Karpas-422 (cell line): ENCODE results near the gene MACROH2A1. TPM values are rescaled to one million over a fixed set of nuclear protein-coding genes. Genes with fewer than 3 reads are reported as not detected.

Experiments used
- DNase-seq: peaks from one replicate; pipeline ENCODE4 v3.0.0-alpha.2; 2015
- H2AFZ ChIP-seq: fragments of 200-600 bp; sonication (generic); 2 replicates; pipeline ENCODE4 v1.6.1; 2014; ENCODE audit warnings: antibody characterized with exemption, low read length, mixed read lengths
- H3K27ac ChIP-seq: fragments of 200-600 bp; sonication (generic); 2 replicates; pipeline ENCODE4 v1.5.1; 2014; ENCODE audit warnings: mild to moderate bottlenecking, low read length, moderate library complexity
- H3K27me3 ChIP-seq: fragments of 200-600 bp; sonication (generic); 2 replicates; pipeline ENCODE4 v1.6.1; 2014; ENCODE audit warnings: low read length, mixed read lengths
- H3K36me3 ChIP-seq: fragments of 200-600 bp; sonication (generic); 2 replicates; pipeline ENCODE4 v1.6.1; 2014; ENCODE audit warnings: low read length, mixed read lengths; ENCODE audit not compliant: insufficient read depth
- H3K4me1 ChIP-seq: fragments of 200-600 bp; sonication (generic); 2 replicates; pipeline ENCODE4 v1.6.1; 2014; ENCODE audit warnings: mild to moderate bottlenecking, low read length, mixed read lengths
- H3K4me2 ChIP-seq: fragments of 200-600 bp; sonication (generic); 2 replicates; pipeline ENCODE4 v1.6.1; 2014; ENCODE audit warnings: low read length, low read depth, mild to moderate bottlenecking; ENCODE audit not compliant: poor library complexity, severe bottlenecking
- H3K4me3 ChIP-seq: fragments of 200-600 bp; sonication (generic); 2 replicates; pipeline ENCODE4 v1.5.1; 2014; ENCODE audit warnings: mild to moderate bottlenecking, antibody characterized with exemption, low read length, mixed read lengths
- H3K79me2 ChIP-seq: fragments of 200-600 bp; sonication (generic); 2 replicates; pipeline ENCODE4 v1.6.1; 2014; ENCODE audit warnings: mild to moderate bottlenecking, low read length, mixed read lengths
- H3K9ac ChIP-seq: fragments of 200-600 bp; sonication (generic); 2 replicates; pipeline ENCODE4 v1.6.0; 2014; ENCODE audit warnings: low read length
- H3K9me2 ChIP-seq: fragments of 200-600 bp; sonication (generic), shearing (Covaris generic); replicated peaks from 2 replicates; pipeline ENCODE4 v1.6.0; 2014; ENCODE audit warnings: mild to moderate bottlenecking, low read length, moderate library complexity; ENCODE audit not compliant: insufficient read depth
- H3K9me3 ChIP-seq: fragments of 300-700, 200-600 bp; sonication (generic); 2 replicates; pipeline ENCODE4 v1.6.1; 2014; ENCODE audit warnings: low read length, mixed read lengths
- H4K20me1 ChIP-seq: fragments of 200-600 bp; sonication (generic); 2 replicates; pipeline ENCODE4 v1.6.1; 2014; ENCODE audit warnings: mild to moderate bottlenecking, antibody characterized with exemption, low read length, low read depth; ENCODE audit not compliant: insufficient read depth
- total RNA-seq: library from RNA; depleted of rRNA; stranded (reverse); fragments of >200 nt; shearing (Covaris generic); gene quantifications from 2 replicates; pipeline ENCODE4 v1.2.3, GENCODE V29; 2014; ENCODE audit warnings: low replicate concordance

The MACROH2A1 gene
- total RNA-seq, 1 experiment from 2014 or later: 160 TPM

GRCh38 chr5:135335031-135335828 is 63.8 kb downstream of the MACROH2A1 start:
- Histone ChIP-seq H3K9me3 (no peaks in the 10 kb centered on the region), H3K4me2 (no peak overlapping the region), H4K20me1 (no peaks in the 10 kb centered on the region; the same call in 1 of the 2 replicates), H3K36me3 (peaks cover 12% of the 10 kb centered on the region; the same call in 1 of the 2 replicates), H3K27me3 (no peaks in the 10 kb centered on the region), H3K79me2 (no peaks in the 10 kb centered on the region), H3K9ac (no peak overlapping the region), H3K4me3 (no peak overlapping the region), H3K27ac (no peak overlapping the region), H3K4me1 (no peaks in the 10 kb centered on the region), H2AFZ (no peak overlapping the region), H3K9me2 (no peaks in the 10 kb centered on the region)
- DNase-seq: no peak

GRCh38 chr5:135333732-135334515 is 65.1 kb downstream of the MACROH2A1 start:
- Histone ChIP-seq H2AFZ (no peak overlapping the region), H3K27me3 (no peaks in the 10 kb centered on the region), H3K9ac (no peak overlapping the region), H3K79me2 (no peaks in the 10 kb centered on the region), H4K20me1 (no peaks in the 10 kb centered on the region; the same call in 1 of the 2 replicates), H3K4me2 (no peak overlapping the region), H3K36me3 (peaks cover 12% of the 10 kb centered on the region; the same call in 1 of the 2 replicates), H3K4me1 (no peaks in the 10 kb centered on the region), H3K9me3 (no peaks in the 10 kb centered on the region), H3K4me3 (no peak overlapping the region), H3K27ac (no peak overlapping the region), H3K9me2 (no peaks in the 10 kb centered on the region)
- no peak for DNase-seq

GRCh38 chr5:135332519-135333150 is 66.4 kb downstream of the MACROH2A1 start:
- Histone ChIP-seq H3K4me3 (no peak overlapping the region), H4K20me1 (no peaks in the 10 kb centered on the region; the same call in 1 of the 2 replicates), H3K4me2 (no peak overlapping the region), H3K27me3 (no peaks in the 10 kb centered on the region), H3K9me3 (no peaks in the 10 kb centered on the region), H3K9me2 (no peaks in the 10 kb centered on the region), H2AFZ (no peak overlapping the region), H3K9ac (no peak overlapping the region), H3K36me3 (peaks cover 12% of the 10 kb centered on the region; the same call in 1 of the 2 replicates), H3K4me1 (no peaks in the 10 kb centered on the region), H3K27ac (no peak overlapping the region), H3K79me2 (no peaks in the 10 kb centered on the region)
- peak; percentile 85 for DNase-seq

GRCh38 chr5:135331612-135332011 is 67.4 kb downstream of the MACROH2A1 start:
- H3K27me3 ChIP-seq: no peaks in the 10 kb centered on the region
- no peaks in the 10 kb centered on the region for H3K4me1 ChIP-seq
- no peak overlapping the region for H2AFZ ChIP-seq
- H3K9ac ChIP-seq: no peak overlapping the region
- H3K4me3 ChIP-seq: no peak overlapping the region
- no peak overlapping the region for H3K27ac ChIP-seq
- H3K9me2 ChIP-seq: no peaks in the 10 kb centered on the region
- H3K79me2 ChIP-seq: no peaks in the 10 kb centered on the region
- H3K4me2 ChIP-seq: no peak overlapping the region
- H4K20me1 ChIP-seq: no peaks in the 10 kb centered on the region; the same call in 1 of the 2 replicates
- H3K36me3 ChIP-seq: peaks cover 12% of the 10 kb centered on the region; the same call in 1 of the 2 replicates
- no peaks in the 10 kb centered on the region for H3K9me3 ChIP-seq
- DNase-seq: no peak

GRCh38 chr5:135330798-135331096 is 68.3 kb downstream of the MACROH2A1 start:
- Histone ChIP-seq H3K9ac (no peak overlapping the region), H4K20me1 (no peaks in the 10 kb centered on the region; the same call in 1 of the 2 replicates), H3K4me2 (no peak overlapping the region), H3K4me3 (no peak overlapping the region), H3K79me2 (no peaks in the 10 kb centered on the region), H2AFZ (no peak overlapping the region), H3K9me3 (no peaks in the 10 kb centered on the region), H3K27ac (no peak overlapping the region), H3K36me3 (peaks cover 12% of the 10 kb centered on the region; the same call in 1 of the 2 replicates), H3K9me2 (no peaks in the 10 kb centered on the region), H3K27me3 (no peaks in the 10 kb centered on the region), H3K4me1 (no peaks in the 10 kb centered on the region)
- DNase-seq: no peak

GRCh38 chr5:135329913-135330797 is 68.9 kb downstream of the MACROH2A1 start:
- Histone ChIP-seq H3K79me2 (no peaks in the 10 kb centered on the region), H3K9me2 (no peaks in the 10 kb centered on the region), H4K20me1 (no peaks in the 10 kb centered on the region; the same call in 1 of the 2 replicates), H3K4me3 (no peak overlapping the region), H3K36me3 (peaks cover 12% of the 10 kb centered on the region; the same call in 1 of the 2 replicates), H3K9ac (no peak overlapping the region), H3K9me3 (no peaks in the 10 kb centered on the region), H3K4me2 (no peak overlapping the region), H3K4me1 (no peaks in the 10 kb centered on the region), H2AFZ (no peak overlapping the region), H3K27ac (no peak overlapping the region), H3K27me3 (no peaks in the 10 kb centered on the region)
- no peak for DNase-seq

GRCh38 chr5:135329066-135329912 is 69.7 kb downstream of the MACROH2A1 start:
- H3K9ac ChIP-seq: no peak overlapping the region
- H3K9me3 ChIP-seq: no peaks in the 10 kb centered on the region
- H2AFZ ChIP-seq: no peak overlapping the region
- DNase-seq: no peak
- H3K27me3 ChIP-seq: no peaks in the 10 kb centered on the region
- no peak overlapping the region for H3K4me3 ChIP-seq
- H3K36me3 ChIP-seq: peaks cover 12% of the 10 kb centered on the region; the same call in 1 of the 2 replicates
- H3K4me1 ChIP-seq: no peaks in the 10 kb centered on the region
- H3K79me2 ChIP-seq: no peaks in the 10 kb centered on the region
- H3K4me2 ChIP-seq: no peak overlapping the region
- no peaks in the 10 kb centered on the region for H3K9me2 ChIP-seq
- H4K20me1 ChIP-seq: no peaks in the 10 kb centered on the region; the same call in 1 of the 2 replicates
- H3K27ac ChIP-seq: no peak overlapping the region
